Mesenchymal stem cell (in vitro differentiated cells and primary cell): ENCODE results near the gene PPP1CC.

ENCODE experiments used
- DNase-seq: peaks from one replicate; pipeline ENCODE4 v3.0.0-alpha.2; 2013
- H2AFZ ChIP-seq: one replicate; pipeline ENCODE4 v1.6.1; 2013; ENCODE audit warnings: low read depth, mild to moderate bottlenecking, control low read depth, inconsistent platforms, low read length, moderate library complexity
- H2AK5ac ChIP-seq: 2 replicates; pipeline ENCODE4 v1.6.1; 2013; ENCODE audit warnings: low read length, moderate library complexity, mild to moderate bottlenecking, inconsistent platforms; ENCODE audit not compliant: severe bottlenecking
- H2BK120ac ChIP-seq: one replicate; pipeline ENCODE4 v1.6.1; 2013; ENCODE audit warnings: low read depth, mild to moderate bottlenecking, inconsistent platforms, low read length, moderate library complexity
- H2BK12ac ChIP-seq, 2 experiments: one replicate each; pipeline ENCODE4 v1.6.1; 2013; ENCODE audit warnings: inconsistent platforms in 2 of 2, low read length in 2 of 2, mild to moderate bottlenecking in 2 of 2, moderate library complexity in 2 of 2, control low read depth in 1 of 2
- H2BK15ac ChIP-seq: one replicate; pipeline ENCODE4 v1.6.1; 2013; ENCODE audit warnings: mild to moderate bottlenecking, low read depth, inconsistent platforms; ENCODE audit not compliant: poor library complexity, severe bottlenecking
- H2BK5ac ChIP-seq: 2 replicates; pipeline ENCODE4 v1.6.1; 2013; ENCODE audit warnings: low read depth, mild to moderate bottlenecking, low read length, control low read depth, inconsistent platforms; ENCODE audit not compliant: poor library complexity, severe bottlenecking
- H3K14ac ChIP-seq, 2 experiments: one replicate each; pipeline ENCODE4 v1.6.1; 2013; ENCODE audit warnings: inconsistent platforms in 2 of 2, low read length in 2 of 2, control low read depth in 1 of 2, mild to moderate bottlenecking in 1 of 2, moderate library complexity in 1 of 2
- H3K18ac ChIP-seq, 2 experiments: one replicate each; pipeline ENCODE4 v1.6.1; 2013; ENCODE audit warnings: inconsistent platforms in 2 of 2, low read length in 2 of 2, control low read depth in 1 of 2, low read depth in 1 of 2, mild to moderate bottlenecking in 1 of 2
- H3K23ac ChIP-seq, 2 experiments: one replicate each; pipeline ENCODE4 v1.6.1; 2013; ENCODE audit warnings: inconsistent platforms in 2 of 2, low read length in 2 of 2, mild to moderate bottlenecking in 2 of 2, moderate library complexity in 2 of 2, control low read depth in 1 of 2
- H3K27ac ChIP-seq: 2 replicates; pipeline ENCODE4 v1.5.1; 2013; ENCODE audit warnings: mild to moderate bottlenecking, moderate library complexity, low read length, control low read depth, inconsistent platforms; ENCODE audit not compliant: poor library complexity, severe bottlenecking
- H3K27me3 ChIP-seq, 2 experiments: 2 replicates each; pipeline versions ENCODE4 v1.6.1 to v1.7.0; 2013; ENCODE audit warnings: low read length in 2 of 2, mild to moderate bottlenecking in 2 of 2, moderate library complexity in 2 of 2, control low read depth in 1 of 2, inconsistent platforms in 1 of 2; ENCODE audit not compliant: control insufficient read depth in 1 of 2, insufficient read depth in 1 of 2
- H3K36me3 ChIP-seq, 2 experiments: 2 replicates each; pipeline versions ENCODE4 v1.6.1 to v1.7.0; 2013; ENCODE audit warnings: low read length in 2 of 2, control low read depth in 1 of 2, inconsistent platforms in 1 of 2, low read depth in 1 of 2, mild to moderate bottlenecking in 1 of 2; ENCODE audit not compliant: insufficient read depth in 2 of 2, control insufficient read depth in 1 of 2
- H3K4ac ChIP-seq, 2 experiments: one replicate each; pipeline ENCODE4 v1.6.1; 2013; ENCODE audit warnings: inconsistent platforms in 2 of 2, low read length in 2 of 2, mild to moderate bottlenecking in 2 of 2, moderate library complexity in 2 of 2, control low read depth in 1 of 2, low read depth in 1 of 2
- H3K4me1 ChIP-seq: 2 replicates; pipeline ENCODE4 v1.6.1; 2013; ENCODE audit warnings: low read depth, low read length, control low read depth; ENCODE audit not compliant: control insufficient read depth, insufficient read depth
- H3K4me2 ChIP-seq: 2 replicates; pipeline ENCODE4 v1.6.1; 2013; ENCODE audit warnings: low read length, mild to moderate bottlenecking, inconsistent platforms; ENCODE audit not compliant: poor library complexity, severe bottlenecking
- H3K4me3 ChIP-seq, 2 experiments: 2 replicates each; pipeline versions ENCODE4 v1.5.1 to v1.7.0; 2013; ENCODE audit warnings: low read length in 2 of 2, mild to moderate bottlenecking in 2 of 2, control low read depth in 1 of 2, low read depth in 1 of 2; ENCODE audit not compliant: insufficient read depth in 1 of 2
- H3K79me1 ChIP-seq: replicated peaks from 2 replicates; pipeline ENCODE4 v1.6.1; 2013; ENCODE audit warnings: mild to moderate bottlenecking, control low read depth, low read length, inconsistent platforms; ENCODE audit not compliant: poor library complexity, severe bottlenecking
- H3K9ac ChIP-seq: 2 replicates; pipeline ENCODE4 v1.7.0; 2013; ENCODE audit warnings: mild to moderate bottlenecking, low read length, moderate library complexity
- H3K9me3 ChIP-seq: 2 replicates; pipeline ENCODE4 v1.7.0; 2013; ENCODE audit warnings: mild to moderate bottlenecking, low read length; ENCODE audit not compliant: control insufficient read depth
- H4K8ac ChIP-seq: one replicate; pipeline ENCODE4 v1.6.1; 2013; ENCODE audit warnings: inconsistent platforms, mild to moderate bottlenecking, low read length, moderate library complexity
- H4K91ac ChIP-seq: one replicate; pipeline ENCODE4 v1.6.1; 2013; ENCODE audit warnings: mild to moderate bottlenecking, low read length, inconsistent platforms
- WGBS: methylation state at CpG from one replicate; pipeline ENCODE4 v1.1.7; 2013; ENCODE audit warnings: mixed read lengths; 5-methylcytosine and 5-hydroxymethylcytosine counted together

Gene PPP1CC

DNA sequence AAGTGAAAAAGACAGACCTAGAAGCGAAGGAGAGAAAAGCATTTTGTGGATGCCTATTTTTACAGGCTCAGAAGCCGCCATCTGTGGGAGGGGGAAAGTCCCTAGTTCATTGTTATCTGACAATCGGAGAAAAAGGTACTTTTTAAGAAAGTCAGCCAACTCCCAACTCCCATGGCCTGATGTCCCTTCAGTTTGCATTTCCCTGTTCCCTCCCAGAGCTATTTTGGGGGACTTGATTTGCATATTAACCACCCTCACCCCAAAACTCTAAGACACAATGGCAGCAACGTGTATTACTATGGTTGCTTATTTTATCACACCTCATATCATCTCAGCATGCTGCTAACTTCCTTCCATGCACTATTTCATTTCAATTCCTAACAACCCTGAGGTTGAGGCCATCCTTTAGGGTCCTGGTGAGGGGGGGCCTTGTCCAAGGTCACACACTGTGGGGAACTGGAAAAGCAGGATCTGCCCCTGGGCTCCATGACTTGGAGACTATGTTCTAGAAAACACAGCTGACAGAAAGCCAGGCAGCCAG, 72.5 kb downstream of the PPP1CC start:
- peaks cover 16% of the 10 kb centered on the region for H3K9me3 ChIP-seq
- peaks cover 0 to 4% of the 10 kb centered on the region in 2 experiments for H3K27me3 ChIP-seq
- no peak overlapping the region for H3K23ac ChIP-seq
- H2BK5ac ChIP-seq, result no peak overlapping the region
- no peak overlapping the region for H2AFZ ChIP-seq
- H3K79me1 ChIP-seq, result no peaks in the 10 kb centered on the region
- no peak overlapping the region for H3K9ac ChIP-seq
- no peak overlapping the region for H4K8ac ChIP-seq
- no peak overlapping the region for H3K4me3 ChIP-seq
- H2BK120ac ChIP-seq, result no peak overlapping the region
- H2BK15ac ChIP-seq, result no peak overlapping the region
- H3K4me1 ChIP-seq, result no peaks in the 10 kb centered on the region
- H3K14ac ChIP-seq, result no peak overlapping the region
- H3K18ac ChIP-seq, result no peak overlapping the region
- no peak overlapping the region for H2BK12ac ChIP-seq
- 92% methylated on average over 4 of the region's 4 CpGs for WGBS
- no peak overlapping the region for H3K27ac ChIP-seq
- H3K36me3 ChIP-seq, result peaks cover 0 to 3% of the 10 kb centered on the region in 2 experiments
- DNase-seq, result no peak
- no peak overlapping the region for H3K4ac ChIP-seq
- H3K4me2 ChIP-seq, result no peak overlapping the region
- H4K91ac ChIP-seq, result no peak overlapping the region
- no peak overlapping the region for H2AK5ac ChIP-seq
